HG02981 (cell line): ENCODE data around the gene DOCK4.

Experiments used
- ATAC-seq: cut with Tn5 transposase; IDR thresholded peaks from one replicate; pipeline ENCODE4 v1.9.1; 2021; ENCODE audit warnings: mild to moderate bottlenecking, moderate library complexity; ENCODE audit not compliant: unreplicated experiment

The DOCK4 gene

GRCh38 chr7:111872450-111873325 lies 333.5 kb downstream of the DOCK4 start:
- no peak for ATAC-seq

- no peak for ATAC-seq
Observed at GRCh38 chr7:111871283-111871682, 334.9 kb downstream of the DOCK4 start.

GRCh38 chr7:111869280-111869679 lies 336.9 kb downstream of the DOCK4 start:
- no peak for ATAC-seq

- ATAC-seq, result no peak
Observed at GRCh38 chr7:111867348-111867931, 338.8 kb downstream of the DOCK4 start.

- ATAC-seq, result no peak
Observed at GRCh38 chr7:111866787-111867186, 339.4 kb downstream of the DOCK4 start.

- ATAC-seq, result no peak
Observed at GRCh38 chr7:111865430-111865829, 340.8 kb downstream of the DOCK4 start.

GRCh38 chr7:111864291-111864976 lies 341.8 kb downstream of the DOCK4 start:
- no peak for ATAC-seq

GRCh38 chr7:111863269-111863668 lies 342.9 kb downstream of the DOCK4 start:
- ATAC-seq, result no peak

- ATAC-seq, result no peak
Observed at GRCh38 chr7:111860248-111860647, 346.0 kb downstream of the DOCK4 start.

GRCh38 chr7:111858331-111858730 lies 347.9 kb downstream of the DOCK4 start:
- ATAC-seq, result no peak

- ATAC-seq, result no peak
Observed at GRCh38 chr7:111855842-111856227, 350.4 kb downstream of the DOCK4 start.

GRCh38 chr7:111855161-111855841 lies 350.9 kb downstream of the DOCK4 start:
- ATAC-seq, result peak; percentile 89

GRCh38 chr7:111853201-111853990 lies 352.8 kb downstream of the DOCK4 start:
- no peak for ATAC-seq

GRCh38 chr7:111852081-111852480 lies 354.1 kb downstream of the DOCK4 start:
- ATAC-seq, result no peak

GRCh38 chr7:111846898-111847297 lies 359.3 kb downstream of the DOCK4 start:
- no peak for ATAC-seq

GRCh38 chr7:111845853-111846252 lies 360.3 kb downstream of the DOCK4 start:
- no peak for ATAC-seq

- ATAC-seq, result no peak
Observed at GRCh38 chr7:111844904-111845671, 361.1 kb downstream of the DOCK4 start.

GRCh38 chr7:111842491-111842890 lies 363.7 kb downstream of the DOCK4 start:
- ATAC-seq, result no peak

- ATAC-seq, result no peak
Observed at GRCh38 chr7:111841596-111842205, 364.5 kb downstream of the DOCK4 start.
